Subcutaneous abdominal adipose tissue (tissue), 5 donors: ENCODE data around the gene GTSE1.

Source experiments
- H3K27ac ChIP-seq: one replicate; pipeline ENCODE4 v1.7.0; 2013; ENCODE audit warnings: low read depth, mild to moderate bottlenecking, inconsistent platforms, low read length, moderate library complexity
- H3K27me3 ChIP-seq, 5 donors: one replicate each; pipeline ENCODE4 v1.7.0; 2013; ENCODE audit warnings: low read length in 5 of 5, inconsistent platforms in 1 of 5; ENCODE audit not compliant: control insufficient read depth in 5 of 5, insufficient read depth in 4 of 5
- H3K36me3 ChIP-seq, 5 donors: one replicate each; pipeline ENCODE4 v1.7.0; 2013; ENCODE audit warnings: low read length in 5 of 5; ENCODE audit not compliant: control insufficient read depth in 5 of 5, insufficient read depth in 5 of 5
- H3K4me1 ChIP-seq, 5 donors: one replicate each; pipeline ENCODE4 v1.7.0; 2013; ENCODE audit warnings: low read length in 5 of 5, mild to moderate bottlenecking in 3 of 5, moderate library complexity in 1 of 5; ENCODE audit not compliant: control insufficient read depth in 5 of 5, insufficient read depth in 5 of 5
- H3K4me3 ChIP-seq, 5 donors: one replicate each; pipeline ENCODE4 v1.7.0; 2013; ENCODE audit warnings: low read length in 5 of 5, low read depth in 1 of 5
- H3K9ac ChIP-seq, 5 donors: one replicate each; pipeline ENCODE4 v1.7.0; 2013; ENCODE audit warnings: low read length in 5 of 5, mild to moderate bottlenecking in 4 of 5, moderate library complexity in 3 of 5
- H3K9me3 ChIP-seq, 5 donors: one replicate each; pipeline ENCODE4 v1.7.0; 2013; ENCODE audit warnings: low read length in 5 of 5; ENCODE audit not compliant: control insufficient read depth in 5 of 5
- donor health status: healthy.
- donor health status: healthy.
- donor health status: healthy.
- donor health status: healthy.
- donor health status: healthy.

GTSE1 gene

GRCh38 chr22:46376111-46376510 is 79.4 kb downstream of the GTSE1 start:
- Histone ChIP-seq H3K36me3 (no peaks in the 10 kb centered on the region), H3K9me3 (peaks cover 0 to 18% (median 5%) of the 10 kb centered on the region in 5 donors), H3K4me3 (no peak overlapping the region), H3K4me1 (peaks cover 0 to 4% (median 0%) of the 10 kb centered on the region in 5 donors), H3K27ac (no peak overlapping the region), H3K9ac (no peak overlapping the region), H3K27me3 (peaks cover 0 to 27% (median 17%) of the 10 kb centered on the region in 5 donors)

GRCh38 chr22:46376908-46377524 is 80.3 kb downstream of the GTSE1 start:
- no peak overlapping the region for H3K27ac ChIP-seq
- peaks cover 0 to 18% (median 5%) of the 10 kb centered on the region in 5 donors for H3K9me3 ChIP-seq
- no peaks in the 10 kb centered on the region for H3K36me3 ChIP-seq
- H3K27me3 ChIP-seq, result peaks cover 0 to 27% (median 18%) of the 10 kb centered on the region in 5 donors
- no peak overlapping the region for H3K9ac ChIP-seq
- peaks cover 0 to 4% (median 0%) of the 10 kb centered on the region in 5 donors for H3K4me1 ChIP-seq
- H3K4me3 ChIP-seq, result no peak overlapping the region

GRCh38 chr22:46377525-46378425 is 81.1 kb downstream of the GTSE1 start:
- no peak overlapping the region for H3K9ac ChIP-seq
- no peaks in the 10 kb centered on the region for H3K36me3 ChIP-seq
- H3K9me3 ChIP-seq, result peaks cover 0 to 18% (median 5%) of the 10 kb centered on the region in 5 donors
- H3K4me1 ChIP-seq, result peaks cover 0 to 4% (median 0%) of the 10 kb centered on the region in 5 donors
- no peak overlapping the region for H3K27ac ChIP-seq
- no peak overlapping the region for H3K4me3 ChIP-seq
- peaks cover 0 to 24% (median 18%) of the 10 kb centered on the region in 5 donors for H3K27me3 ChIP-seq

GRCh38 chr22:46378426-46379065 is 81.9 kb downstream of the GTSE1 start:
- H3K9ac ChIP-seq, result no peak overlapping the region
- peaks cover 0 to 18% (median 5%) of the 10 kb centered on the region in 5 donors for H3K9me3 ChIP-seq
- H3K4me1 ChIP-seq, result peaks cover 0 to 4% (median 0%) of the 10 kb centered on the region in 5 donors
- peaks cover 0 to 20% (median 15%) of the 10 kb centered on the region in 5 donors for H3K27me3 ChIP-seq
- no peak overlapping the region for H3K4me3 ChIP-seq
- no peak overlapping the region for H3K27ac ChIP-seq
- H3K36me3 ChIP-seq, result no peaks in the 10 kb centered on the region

- peaks cover 0 to 20% (median 15%) of the 10 kb centered on the region in 5 donors for H3K27me3 ChIP-seq
- peaks cover 0 to 2% (median 0%) of the 10 kb centered on the region in 5 donors for H3K4me1 ChIP-seq
- no peaks in the 10 kb centered on the region for H3K36me3 ChIP-seq
- no peak overlapping the region for H3K9ac ChIP-seq
- no peak overlapping the region for H3K27ac ChIP-seq
- peaks cover 0 to 18% (median 5%) of the 10 kb centered on the region in 5 donors for H3K9me3 ChIP-seq
- H3K4me3 ChIP-seq, result no peak overlapping the region
Observed at GRCh38 chr22:46379066-46379930, 82.6 kb downstream of the GTSE1 start.

GRCh38 chr22:46380069-46380468 is 83.4 kb downstream of the GTSE1 start:
- Histone ChIP-seq H3K4me1 (peaks cover 0 to 2% (median 0%) of the 10 kb centered on the region in 5 donors), H3K27ac (no peak overlapping the region)

More at GRCh38 chr22:46380069-46380468, 83.4 kb downstream of the GTSE1 start:
- no peak overlapping the region for H3K9ac ChIP-seq
- no peaks in the 10 kb centered on the region for H3K36me3 ChIP-seq
- peaks cover 0 to 15% (median 5%) of the 10 kb centered on the region in 5 donors for H3K9me3 ChIP-seq
- H3K27me3 ChIP-seq, result peaks cover 0 to 17% (median 15%) of the 10 kb centered on the region in 5 donors
- no peak overlapping the region for H3K4me3 ChIP-seq
